Effector memory CD4-positive, alpha-beta T cell (primary cell): ENCODE results near the gene PRAME.
"Not testable (repeated sequence)": the region's sequence is repeated elsewhere in the genome, so short reads cannot be mapped to it uniquely, and the experiment has no call there.

Experiments
- DNase-seq, 3 donors: peaks; one replicate each; pipeline ENCODE4 v3.0.0-alpha.2; 2020
- H3K27ac ChIP-seq: 2 replicates; pipeline ENCODE4 v1.7.0; 2013; ENCODE audit warnings: mild to moderate bottlenecking, low read length, moderate library complexity; ENCODE audit not compliant: insufficient read depth, poor library complexity, severe bottlenecking
- H3K27me3 ChIP-seq: replicated peaks from 2 replicates; pipeline ENCODE4 v1.7.0; 2013; ENCODE audit warnings: mild to moderate bottlenecking, low read length; ENCODE audit not compliant: insufficient read depth, control insufficient read depth, poor library complexity, severe bottlenecking
- H3K36me3 ChIP-seq: 2 replicates; pipeline ENCODE4 v1.7.0; 2013; ENCODE audit warnings: mild to moderate bottlenecking, low read length, moderate library complexity; ENCODE audit not compliant: control insufficient read depth, insufficient read depth
- H3K4me1 ChIP-seq: 2 replicates; pipeline ENCODE4 v1.7.0; 2013; ENCODE audit warnings: low read length, mild to moderate bottlenecking; ENCODE audit not compliant: control insufficient read depth, insufficient read depth, poor library complexity, severe bottlenecking
- H3K4me3 ChIP-seq: 2 replicates; pipeline ENCODE4 v1.7.0; 2013; ENCODE audit warnings: low read length, low read depth, mild to moderate bottlenecking; ENCODE audit not compliant: insufficient read depth, poor library complexity, severe bottlenecking
- H3K9me3 ChIP-seq: 2 replicates; pipeline ENCODE4 v1.7.0; 2013; ENCODE audit warnings: mild to moderate bottlenecking, low read length, moderate library complexity; ENCODE audit not compliant: control insufficient read depth
- total RNA-seq, 3 donors: gene quantifications; one replicate each; lab custom pipeline; 2026; lab: John Stamatoyannopoulos, UW

PRAME gene
- 0 to 2.7 (median 0) reads per million in 3 donors for total RNA-seq

DNA sequence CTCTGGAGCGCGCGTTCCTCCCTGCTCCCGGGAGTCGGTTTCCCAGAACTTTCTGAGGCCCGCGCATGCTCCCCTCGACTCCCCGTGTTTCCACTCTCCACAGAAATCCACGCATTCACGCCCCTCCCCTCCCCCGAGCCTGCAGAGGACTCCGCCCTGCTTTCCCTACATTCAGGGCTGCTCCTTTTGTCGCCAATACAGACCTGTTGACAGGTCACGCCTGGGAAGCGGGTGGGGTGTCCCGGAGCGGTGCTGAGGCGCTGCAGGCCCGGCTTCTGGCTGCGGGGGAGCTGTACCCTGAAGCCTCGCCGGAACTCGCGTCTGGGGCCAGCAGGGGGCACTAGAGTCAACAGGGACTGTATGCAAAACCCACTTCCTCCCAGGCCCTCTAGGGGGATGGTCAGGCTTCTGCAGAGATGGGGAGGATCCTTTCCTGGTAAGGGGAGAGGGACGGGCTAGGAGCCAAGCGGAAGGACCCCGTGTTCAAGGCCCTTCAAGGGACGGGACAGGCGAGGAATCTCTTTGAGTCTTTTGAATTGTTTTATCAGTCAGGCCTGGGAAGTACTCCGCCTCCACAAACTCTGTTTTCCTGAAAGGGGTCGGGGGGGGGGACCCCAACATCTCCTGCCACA lies at the start of gene PRAME:
Gene PRAME (minus strand): TSS at position 294 of the 632 bp plus-strand sequence. CDS start 2,433 bp downstream, outside the sequence.
- DNase-seq: peak; percentile 16 to 44 (median 26)
- Histone ChIP-seq H3K4me1 (no peaks in the 10 kb centered on the region), H3K36me3 (no peaks in the 10 kb centered on the region), H3K27ac (no peak within 1 kb of the TSS), H3K27me3 (no peaks in the 10 kb centered on the region), H3K4me3 (no peak within 1 kb of the TSS), H3K9me3 (no peaks in the 10 kb centered on the region)

GRCh38 chr22:22608022-22608421 lies 49.0 kb upstream of the PRAME start:
- DNase-seq, H3K27ac ChIP-seq, H3K4me3 ChIP-seq, H3K9me3 ChIP-seq, H3K27me3 ChIP-seq, H3K36me3 ChIP-seq, H3K4me1 ChIP-seq: not testable (repeated sequence)

DNA sequence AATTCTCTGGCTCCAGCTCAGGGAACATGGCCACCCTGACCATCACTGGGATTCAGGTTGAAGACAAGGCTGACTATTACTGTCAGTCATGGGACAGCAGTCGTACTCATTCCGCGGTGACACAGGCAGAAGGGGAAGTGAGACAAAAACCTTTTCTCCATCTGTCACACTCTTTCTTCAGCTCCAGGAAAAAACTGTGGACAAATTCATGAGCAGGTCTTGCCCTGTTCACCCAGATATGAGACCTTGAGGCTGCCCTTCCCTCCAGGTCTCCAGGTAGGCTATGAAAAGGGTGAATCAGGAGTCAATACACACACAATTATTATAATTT lies 46.0 kb upstream of the PRAME start:
- no peaks in the 10 kb centered on the region for H3K9me3 ChIP-seq
- H3K36me3 ChIP-seq: no peaks in the 10 kb centered on the region
- no peaks in the 10 kb centered on the region for H3K4me1 ChIP-seq
- H3K27me3 ChIP-seq: no peaks in the 10 kb centered on the region
- no peak overlapping the region for H3K27ac ChIP-seq
- H3K4me3 ChIP-seq: no peak overlapping the region
- DNase-seq: no peak

DNA sequence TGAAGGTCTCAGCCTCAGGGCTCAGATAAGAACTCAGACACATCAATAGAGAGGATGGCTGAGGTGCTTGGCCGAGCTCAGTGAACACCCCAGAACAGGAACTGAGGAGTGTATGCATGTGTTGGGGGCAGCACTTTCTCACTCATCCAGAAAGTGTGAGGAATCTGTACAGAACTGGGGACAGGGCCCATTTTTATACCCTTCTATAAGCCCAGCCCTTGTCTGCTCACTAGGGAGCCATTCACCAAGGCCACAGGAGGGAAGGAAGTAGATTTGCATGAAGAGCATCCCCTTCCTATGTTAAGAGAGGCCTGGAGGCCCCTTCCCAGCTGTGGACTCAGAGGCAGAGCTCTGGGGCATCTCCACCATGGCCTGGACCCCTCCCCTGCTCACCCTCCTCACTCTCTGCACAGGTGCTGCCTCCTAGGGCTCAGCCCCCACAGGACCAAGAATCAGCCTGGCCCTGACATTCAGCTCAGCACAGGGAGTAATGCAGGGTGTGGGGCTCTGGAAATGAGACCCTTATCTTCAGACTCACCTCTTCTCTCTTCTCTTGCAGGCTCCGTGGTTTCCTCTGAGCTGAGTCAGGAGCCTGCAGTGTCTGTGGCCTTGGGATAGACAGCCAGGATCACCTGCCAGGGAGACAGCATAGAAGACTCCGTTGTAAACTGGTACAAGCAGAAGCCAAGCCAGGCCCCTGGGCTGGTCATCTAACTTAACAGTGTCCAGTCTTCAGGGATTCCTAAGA lies 45.4 kb upstream of the PRAME start:
- Histone ChIP-seq H3K4me1 (no peaks in the 10 kb centered on the region), H3K9me3 (no peaks in the 10 kb centered on the region), H3K27ac (no peak overlapping the region), H3K27me3 (no peaks in the 10 kb centered on the region), H3K4me3 (no peak overlapping the region), H3K36me3 (no peaks in the 10 kb centered on the region)
- no peak for DNase-seq

GRCh38 chr22:22603470-22603947 lies 44.4 kb upstream of the PRAME start:
- Histone ChIP-seq H3K4me1 (no peaks in the 10 kb centered on the region), H3K4me3 (no peak overlapping the region), H3K36me3 (no peaks in the 10 kb centered on the region), H3K9me3 (no peaks in the 10 kb centered on the region), H3K27me3 (no peaks in the 10 kb centered on the region), H3K27ac (no peak overlapping the region)
- no peak for DNase-seq

- no peaks in the 10 kb centered on the region for H3K27me3 ChIP-seq
- no peak overlapping the region for H3K4me3 ChIP-seq
- H3K4me1 ChIP-seq: no peaks in the 10 kb centered on the region
- H3K9me3 ChIP-seq: no peaks in the 10 kb centered on the region
- H3K27ac ChIP-seq: no peak overlapping the region
- no peak for DNase-seq
- no peaks in the 10 kb centered on the region for H3K36me3 ChIP-seq
Observed at GRCh38 chr22:22600531-22601261, 41.6 kb upstream of the PRAME start.

DNA sequence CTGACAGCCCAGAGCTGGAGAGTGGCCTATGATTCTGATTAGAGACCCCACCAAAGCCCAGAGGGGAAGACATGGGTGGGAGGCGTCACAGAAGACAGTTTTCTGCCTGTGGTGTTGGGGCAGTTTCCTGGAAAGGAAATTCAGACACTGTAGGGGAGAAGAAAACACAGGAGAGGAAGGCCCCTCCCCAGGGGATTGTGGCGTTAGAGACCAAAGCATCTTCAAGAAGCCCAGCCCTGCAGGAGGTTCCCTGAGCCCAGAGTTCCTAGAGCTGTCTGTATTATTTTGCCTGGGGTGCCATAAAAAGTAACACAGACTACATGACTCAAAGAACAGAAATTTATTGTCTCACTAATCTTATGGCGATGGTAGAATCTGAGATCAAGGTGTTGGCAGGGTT lies 40.2 kb upstream of the PRAME start:
- Histone ChIP-seq H3K36me3 (no peaks in the 10 kb centered on the region), H3K27me3 (no peaks in the 10 kb centered on the region), H3K27ac (no peak overlapping the region), H3K4me3 (no peak overlapping the region), H3K4me1 (no peaks in the 10 kb centered on the region), H3K9me3 (no peaks in the 10 kb centered on the region)
- DNase-seq: no peak

GRCh38 chr22:22598144-22598543 lies 39.1 kb upstream of the PRAME start:
- no peaks in the 10 kb centered on the region for H3K27me3 ChIP-seq
- no peaks in the 10 kb centered on the region for H3K9me3 ChIP-seq
- H3K4me1 ChIP-seq: no peaks in the 10 kb centered on the region
- no peaks in the 10 kb centered on the region for H3K36me3 ChIP-seq
- DNase-seq: no peak
- H3K4me3 ChIP-seq: no peak overlapping the region
- H3K27ac ChIP-seq: no peak overlapping the region

- DNase-seq: no peak
- Histone ChIP-seq H3K4me3 (no peak overlapping the region), H3K9me3 (no peaks in the 10 kb centered on the region), H3K27me3 (no peaks in the 10 kb centered on the region), H3K4me1 (no peaks in the 10 kb centered on the region), H3K27ac (no peak overlapping the region), H3K36me3 (no peaks in the 10 kb centered on the region)
Observed at GRCh38 chr22:22595001-22595835, 36.2 kb upstream of the PRAME start.
